HG03342 (cell line): ENCODE results near the gene PXMP4.
A peak's percentile ranks its signal among the peaks of the same experiment; 100 is the strongest.

Experiments used
- ATAC-seq: cut with Tn5 transposase; IDR thresholded peaks from one replicate; pipeline ENCODE4 v1.9.1; 2021; ENCODE audit warnings: mild to moderate bottlenecking, moderate library complexity; ENCODE audit not compliant: unreplicated experiment

PXMP4 gene

GRCh38 chr20:33670715-33671499, 49.2 kb downstream of the PXMP4 start:
- ATAC-seq, result no peak

GRCh38 chr20:33669873-33670640, 50.1 kb downstream of the PXMP4 start:
- no peak for ATAC-seq

- no peak for ATAC-seq
Observed at GRCh38 chr20:33669224-33669623, 50.9 kb downstream of the PXMP4 start.

GRCh38 chr20:33668466-33669155, 51.5 kb downstream of the PXMP4 start:
- no peak for ATAC-seq

GRCh38 chr20:33667676-33668465, 52.2 kb downstream of the PXMP4 start:
- peak; percentile 40 for ATAC-seq

GRCh38 chr20:33667245-33667675, 52.9 kb downstream of the PXMP4 start:
- peak; percentile 11 for ATAC-seq

GRCh38 chr20:33666293-33667244, 53.5 kb downstream of the PXMP4 start, which contains the start of gene ACTL10:
Gene ACTL10 (plus strand): TSS chr20:33666943. CDS start chr20:33667498, 555 bp downstream.
- peak; percentile 62 for ATAC-seq

GRCh38 chr20:33664762-33665144, 55.4 kb downstream of the PXMP4 start:
- no peak for ATAC-seq

- no peak for ATAC-seq
Observed at GRCh38 chr20:33664085-33664761, 55.9 kb downstream of the PXMP4 start.

GRCh38 chr20:33663161-33664084, 56.7 kb downstream of the PXMP4 start:
- peak; percentile 45 for ATAC-seq

GRCh38 chr20:33662172-33662571, 57.9 kb downstream of the PXMP4 start, which contains the start of gene C20orf144:
Gene C20orf144 (plus strand): TSS chr20:33662327. CDS start chr20:33662346, 19 bp downstream.
- no peak for ATAC-seq

GRCh38 chr20:33660685-33661058, 59.4 kb downstream of the PXMP4 start:
- no peak for ATAC-seq

GRCh38 chr20:33660035-33660684, 60.0 kb downstream of the PXMP4 start:
- ATAC-seq, result no peak

- no peak for ATAC-seq
Observed at GRCh38 chr20:33659341-33660034, 60.6 kb downstream of the PXMP4 start.

- no peak for ATAC-seq
Observed at GRCh38 chr20:33658929-33659328, 61.2 kb downstream of the PXMP4 start.

GRCh38 chr20:33658510-33658909, 61.6 kb downstream of the PXMP4 start:
- ATAC-seq, result no peak

GRCh38 chr20:33657704-33658095, 62.4 kb downstream of the PXMP4 start:
- no peak for ATAC-seq
